Tongue (tissue), 2 donors: Measurements from ENCODE around the gene CEACAM16. TPM values are rescaled to one million over a fixed set of nuclear protein-coding genes. Genes with fewer than 3 reads are reported as not detected.

Experiments used
- small RNA-seq: library from RNA; depleted of rRNA; stranded (forward); fragments of <200 nt; gene quantifications from one replicate; pipeline ENCODE3, GENCODE V24; 2014; ENCODE audit warnings: low replicate concordance
- total RNA-seq: library from RNA; depleted of rRNA; stranded (reverse); fragments of >200 nt; gene quantifications from one replicate; pipeline ENCODE4 v1.2.3, GENCODE V29; 2014

Gene CEACAM16
- total RNA-seq, 1 donor from 2014 or later: not detected

Small RNAs within 50 kb of the gene (small RNA-seq; reads per million reads assigned to genes)
- gene RF00285: not detected

Other genes with a start within 250 kb of the CEACAM16 start
- 16.3 TPM for gene ZNF180, start 198.6 kb upstream of the CEACAM16 start, total RNA-seq
- gene CEACAM20, start 169.5 kb upstream of the CEACAM16 start, total RNA-seq: not detected
- gene IGSF23, start 85.6 kb upstream of the CEACAM16 start, total RNA-seq: not detected
- gene PVR, start 55.2 kb upstream of the CEACAM16 start, total RNA-seq: 69.0 TPM
- 2.5 TPM for gene CEACAM19, start 27.7 kb upstream of the CEACAM16 start, total RNA-seq
- 8.4 TPM for gene BCL3, start 49.6 kb downstream of the CEACAM16 start, total RNA-seq
- 2.8 TPM for gene CBLC, start 78.7 kb downstream of the CEACAM16 start, total RNA-seq
- 188 TPM for gene BCAM, start 110.0 kb downstream of the CEACAM16 start, total RNA-seq
- 42.0 TPM for gene NECTIN2, start 147.1 kb downstream of the CEACAM16 start, total RNA-seq
- gene TOMM40, start 192.1 kb downstream of the CEACAM16 start, total RNA-seq: 44.1 TPM
- gene APOE, start 206.6 kb downstream of the CEACAM16 start, total RNA-seq: 59.9 TPM
- 11.6 TPM for gene APOC1, start 215.5 kb downstream of the CEACAM16 start, total RNA-seq
- gene APOC4, start 243.1 kb downstream of the CEACAM16 start, total RNA-seq: not detected
- gene APOC2, start 246.9 kb downstream of the CEACAM16 start, total RNA-seq: not detected